ENCODE results near the gene HDAC3.

DNA sequence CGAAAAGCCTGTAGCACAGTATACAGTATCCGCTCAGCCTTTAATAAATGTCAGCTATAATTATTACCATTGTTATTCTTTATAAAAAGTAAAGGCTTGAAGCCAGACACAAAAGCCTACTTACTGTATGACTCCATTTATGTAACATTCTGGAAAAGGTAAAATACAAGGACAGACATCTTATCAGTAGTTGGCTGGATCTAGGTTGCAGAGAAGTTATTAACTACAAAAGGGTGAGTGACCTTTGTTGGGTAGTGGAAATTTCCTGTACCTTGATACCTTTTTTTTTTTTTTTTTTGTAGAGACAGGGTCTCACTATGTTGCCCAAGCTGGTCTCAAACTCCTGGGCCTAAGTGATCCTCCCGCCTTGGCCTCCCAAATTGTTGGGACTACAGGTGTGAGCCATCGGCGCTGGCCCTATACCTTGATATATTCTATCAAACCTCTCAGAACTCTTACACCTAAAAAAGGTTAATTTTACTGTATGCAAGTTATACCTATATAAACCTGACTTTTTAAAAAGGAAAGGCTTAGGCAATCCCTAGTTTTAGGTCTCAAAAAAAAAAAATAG, 6.0 kb downstream of the HDAC3 start:
- TF ChIP-seq POLR2A (IDR thresholded peaks at IDR 0.05), result no peak
- TF ChIP-seq, protein P1, sequence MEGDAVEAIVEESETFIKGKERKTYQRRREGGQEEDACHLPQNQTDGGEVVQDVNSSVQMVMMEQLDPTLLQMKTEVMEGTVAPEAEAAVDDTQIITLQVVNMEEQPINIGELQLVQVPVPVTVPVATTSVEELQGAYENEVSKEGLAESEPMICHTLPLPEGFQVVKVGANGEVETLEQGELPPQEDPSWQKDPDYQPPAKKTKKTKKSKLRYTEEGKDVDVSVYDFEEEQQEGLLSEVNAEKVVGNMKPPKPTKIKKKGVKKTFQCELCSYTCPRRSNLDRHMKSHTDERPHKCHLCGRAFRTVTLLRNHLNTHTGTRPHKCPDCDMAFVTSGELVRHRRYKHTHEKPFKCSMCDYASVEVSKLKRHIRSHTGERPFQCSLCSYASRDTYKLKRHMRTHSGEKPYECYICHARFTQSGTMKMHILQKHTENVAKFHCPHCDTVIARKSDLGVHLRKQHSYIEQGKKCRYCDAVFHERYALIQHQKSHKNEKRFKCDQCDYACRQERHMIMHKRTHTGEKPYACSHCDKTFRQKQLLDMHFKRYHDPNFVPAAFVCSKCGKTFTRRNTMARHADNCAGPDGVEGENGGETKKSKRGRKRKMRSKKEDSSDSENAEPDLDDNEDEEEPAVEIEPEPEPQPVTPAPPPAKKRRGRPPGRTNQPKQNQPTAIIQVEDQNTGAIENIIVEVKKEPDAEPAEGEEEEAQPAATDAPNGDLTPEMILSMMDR (IDR thresholded peaks at IDR 0.05), result no peak

All from heart left ventricle (tissue), 13 donors.